Adrenal gland (tissue), 12 donors: Measurements from ENCODE around the gene TNS3. TPM values are rescaled to one million over a fixed set of nuclear protein-coding genes. Genes with fewer than 3 reads are reported as not detected.
"Not testable (repeated sequence)": the region's sequence is repeated elsewhere in the genome, so short reads cannot be mapped to it uniquely, and the experiment has no call there.

Source experiments
- DNase-seq, 7 donors: peaks; one replicate each; pipeline ENCODE4 v3.0.0-alpha.2; 2019 to 2020
- H3K27ac ChIP-seq, 5 donors: fragments of 200-600 bp; sonication (generic) in 4 of 5; 1 replicate in 3 of 5; 2 replicates in 2 of 5; pipeline versions ENCODE4 v1.5.1 to v1.8.0; 2016 to 2020; ENCODE audit warnings: mild to moderate bottlenecking in 1 of 5
- H3K27me3 ChIP-seq: fragments of 200-600 bp; 2 replicates; pipeline ENCODE4 v1.8.0; 2021
- H3K36me3 ChIP-seq, 2 donors: fragments of 200-600 bp; replicated peaks in 1 of 2; 1 replicate in 1 of 2; 2 replicates in 1 of 2; pipeline versions ENCODE4 v1.5.1 to v1.8.0; 2018 to 2022
- H3K4me1 ChIP-seq, 2 donors: fragments of 200-600 bp; replicated peaks in 1 of 2; 1 replicate in 1 of 2; 2 replicates in 1 of 2; pipeline versions ENCODE4 v1.5.1 to v1.8.0; 2018 to 2021
- H3K4me3 ChIP-seq, 4 donors: fragments of 200-600 bp; sonication (generic) in 3 of 4; one replicate each; pipeline ENCODE4 v1.5.1; 2016 to 2018
- H3K9me3 ChIP-seq, 3 donors: fragments of 200-600 bp; sonication (generic) in 1 of 3; replicated peaks in 1 of 3; 1 replicate in 2 of 3; 2 replicates in 1 of 3; pipeline versions ENCODE4 v1.5.1 to v1.8.0; 2016 to 2021
- POLR2A ChIP-seq, 2 donors: fragments of 450-650 bp; IDR thresholded peaks; one replicate each; pipeline ENCODE4 v1.6.1; 2017; ENCODE audit warnings: antibody characterized with exemption in 2 of 2, mild to moderate bottlenecking in 2 of 2, moderate library complexity in 1 of 2
- WGBS, 4 donors: extraction: QIAGEN DNeasy Blood & Tissue Kit in 2 of 4; methylation state at CpG; one replicate each; pipeline versions ENCODE4 v1.1.5 to v1.1.7; 2013 to 2017; 5-methylcytosine and 5-hydroxymethylcytosine counted together
- intact Hi-C, 2 donors: fragments of 100-400 bp; cut with DNase I; formaldehyde crosslinking; loops; one replicate each; pipeline versions ENCODE4 v1.14.1 to v1.15.0; 2022 to 2023
- polyA plus RNA-seq, 3 donors: library from polyadenylated mRNA; stranded (reverse); fragments of 200-250 nt in 2 of 3; fragments of 350-450 nt in 1 of 3; fragmentation: Illumina TruSeq in 1 of 3; extraction: RNeasy Lipid Tissue Mini Kit (QIAGEN cat#74804) in 1 of 3; gene quantifications; one replicate each; pipeline ENCODE4 v1.2.3, GENCODE V29; 2013 to 2014
- total RNA-seq, 9 donors: library from RNA; depleted of rRNA in 4 of 9; stranded (reverse); fragments of >200 nt in 4 of 9; fragments of 120-200 nt in 1 of 9; fragmentation: NEBNext Ultra II Directional in 1 of 9; extraction: Animal tissue kit (Norgen Biotek cat#: 25700) in 1 of 9; gene quantifications; one replicate each; pipeline versions ENCODE4 v1.1.0 to v1.2.4, GENCODE V29; 2013 to 2023
- TF ChIP-seq, protein P1 (sequence below), 6 experiments: fragments of 450-650 bp in 4 of 6; fragments of 200-600 bp in 2 of 6; sonication (generic) in 1 of 6; IDR thresholded peaks; 1 replicate in 5 of 6; 2 replicates in 1 of 6; pipeline versions ENCODE4 v1.5.1 to v1.8.0; 2016 to 2021; ENCODE audit warnings: antibody characterized with exemption in 6 of 6, mild to moderate bottlenecking in 2 of 6, moderate library complexity in 1 of 6
- donor health status: healthy with polysubstance abuse.
- donor health status: Bipolar disorder and iron deficiency.
- donor health status: DM: yes; HTN: yes; CAD: no.
- donor health status: DM: no; HTN: no; CAD: no.
- donor health status: DM: no; HTN: no; CAD: no.
- donor health status: DM: yes; HTN: yes; CAD: no.

TNS3 gene
- total and polyA plus RNA-seq, 12 donors, result 21.0 to 188 (median 99.8) TPM

DNA sequence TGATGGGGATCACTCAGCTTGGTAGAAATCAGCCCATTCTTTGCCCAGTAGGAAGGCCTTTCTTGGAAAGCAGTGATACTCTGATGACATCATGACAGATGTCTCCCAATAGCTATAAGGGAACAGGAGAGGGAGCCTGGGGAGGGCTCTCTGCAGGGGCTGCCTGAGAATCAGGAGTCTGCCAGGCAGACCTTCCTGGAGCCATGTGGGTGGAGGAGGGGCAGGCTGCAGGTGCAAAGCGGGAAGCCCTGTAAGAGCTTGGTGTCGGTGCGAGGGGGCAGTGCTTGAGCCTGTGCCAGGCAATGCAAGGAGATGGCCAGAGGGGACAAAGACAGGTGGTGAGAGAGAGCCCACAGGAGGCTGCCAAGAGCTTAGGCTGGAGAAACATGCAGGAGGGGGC lies 5.0 kb upstream of the TNS3 start:
- intact Hi-C loops, result loop anchor here (5.0 to 10.0 kb wide), 3 partner anchors 225 to 322 kb away; no protein-coding TSS in a partner anchor
- no peak overlapping the region for H3K27ac ChIP-seq
- H3K4me1 ChIP-seq, result peaks cover 0 to 20% of the 10 kb centered on the region in 2 donors
- no peaks in the 10 kb centered on the region for H3K9me3 ChIP-seq
- TF ChIP-seq, protein P1, sequence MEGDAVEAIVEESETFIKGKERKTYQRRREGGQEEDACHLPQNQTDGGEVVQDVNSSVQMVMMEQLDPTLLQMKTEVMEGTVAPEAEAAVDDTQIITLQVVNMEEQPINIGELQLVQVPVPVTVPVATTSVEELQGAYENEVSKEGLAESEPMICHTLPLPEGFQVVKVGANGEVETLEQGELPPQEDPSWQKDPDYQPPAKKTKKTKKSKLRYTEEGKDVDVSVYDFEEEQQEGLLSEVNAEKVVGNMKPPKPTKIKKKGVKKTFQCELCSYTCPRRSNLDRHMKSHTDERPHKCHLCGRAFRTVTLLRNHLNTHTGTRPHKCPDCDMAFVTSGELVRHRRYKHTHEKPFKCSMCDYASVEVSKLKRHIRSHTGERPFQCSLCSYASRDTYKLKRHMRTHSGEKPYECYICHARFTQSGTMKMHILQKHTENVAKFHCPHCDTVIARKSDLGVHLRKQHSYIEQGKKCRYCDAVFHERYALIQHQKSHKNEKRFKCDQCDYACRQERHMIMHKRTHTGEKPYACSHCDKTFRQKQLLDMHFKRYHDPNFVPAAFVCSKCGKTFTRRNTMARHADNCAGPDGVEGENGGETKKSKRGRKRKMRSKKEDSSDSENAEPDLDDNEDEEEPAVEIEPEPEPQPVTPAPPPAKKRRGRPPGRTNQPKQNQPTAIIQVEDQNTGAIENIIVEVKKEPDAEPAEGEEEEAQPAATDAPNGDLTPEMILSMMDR (IDR thresholded peaks at IDR 0.05), result no peak
- TF ChIP-seq POLR2A (IDR thresholded peaks at IDR 0.05), result no peak
- H3K4me3 ChIP-seq, result no peak overlapping the region
- WGBS, 4 donors, result 83 to 92% (median 87%) methylated on average over 3 of the region's 3 CpGs
- H3K27me3 ChIP-seq, result no peaks in the 10 kb centered on the region
- H3K36me3 ChIP-seq, result no peaks in the 10 kb centered on the region
- DNase-seq, result no peak

DNA sequence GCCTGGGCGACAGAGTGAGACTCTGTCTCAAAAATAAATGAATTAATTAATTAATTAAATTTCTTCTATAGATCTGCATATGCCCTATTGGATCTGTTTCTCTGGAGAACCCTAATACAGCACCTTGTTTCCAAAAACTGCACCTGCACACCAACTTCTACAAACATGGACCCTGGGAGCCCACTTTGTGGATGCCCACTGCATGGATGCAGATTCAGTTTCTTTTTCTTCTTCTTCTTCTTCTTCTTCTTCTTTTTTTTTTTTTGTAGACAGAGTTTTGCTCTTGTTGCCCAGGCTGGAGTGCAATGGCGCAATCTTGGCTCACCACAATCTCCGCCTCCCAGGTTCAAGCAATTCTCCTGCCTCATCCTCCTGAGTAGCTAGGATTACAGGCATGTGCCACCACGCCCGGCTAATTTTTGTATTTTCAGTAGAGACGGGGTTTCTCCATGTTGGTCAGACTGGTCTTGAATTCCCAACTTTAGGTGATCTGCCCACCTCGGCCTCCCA lies 4.3 kb upstream of the TNS3 start:
- WGBS, 4 donors, result 80 to 89% (median 85%) methylated on average over 7 of the region's 7 CpGs
- not testable (repeated sequence) for H3K4me3 ChIP-seq, H3K27ac ChIP-seq, DNase-seq, H3K9me3 ChIP-seq, H3K27me3 ChIP-seq, H3K36me3 ChIP-seq
- peaks cover 0 to 20% of the 10 kb centered on the region in 2 donors for H3K4me1 ChIP-seq
- intact Hi-C loops, result loop anchor here (5.0 to 10.0 kb wide), 3 partner anchors 226 to 321 kb away; no protein-coding TSS in a partner anchor

DNA sequence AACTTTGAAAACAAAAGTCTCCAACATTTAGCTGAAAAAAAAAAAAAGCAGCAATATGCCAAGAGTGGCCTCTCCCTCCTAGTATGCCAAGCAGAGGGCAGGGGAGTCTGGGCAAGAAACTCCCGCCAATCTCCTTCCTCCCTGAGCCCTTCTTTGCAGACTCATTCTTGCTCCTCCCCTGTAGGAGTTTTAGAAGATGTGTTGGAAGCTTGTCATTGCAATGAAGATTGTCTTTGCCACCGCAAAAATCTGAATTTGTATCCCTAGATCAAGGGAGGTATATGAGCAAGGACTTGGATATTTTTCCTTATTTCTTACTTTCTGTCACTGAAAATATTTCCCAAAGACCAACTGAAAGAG lies 2.6 kb upstream of the TNS3 start:
- peaks cover 15 to 29% of the 10 kb centered on the region in 2 donors for H3K4me1 ChIP-seq
- intact Hi-C loops, result loop anchor here in 1 of 2 donors (10.0 kb wide), 2 partner anchors 230 to 320 kb away; no protein-coding TSS in a partner anchor
- no peak for DNase-seq
- no peaks in the 10 kb centered on the region for H3K27me3 ChIP-seq
- TF ChIP-seq, protein P1 (IDR thresholded peaks at IDR 0.05), result no peak
- WGBS, 4 donors, result 82 to 93% (median 90%) methylated on average over 2 of the region's 2 CpGs
- H3K4me3 ChIP-seq, result no peak overlapping the region
- no peaks in the 10 kb centered on the region for H3K36me3 ChIP-seq
- H3K9me3 ChIP-seq, result no peaks in the 10 kb centered on the region
- no peak overlapping the region for H3K27ac ChIP-seq

DNA sequence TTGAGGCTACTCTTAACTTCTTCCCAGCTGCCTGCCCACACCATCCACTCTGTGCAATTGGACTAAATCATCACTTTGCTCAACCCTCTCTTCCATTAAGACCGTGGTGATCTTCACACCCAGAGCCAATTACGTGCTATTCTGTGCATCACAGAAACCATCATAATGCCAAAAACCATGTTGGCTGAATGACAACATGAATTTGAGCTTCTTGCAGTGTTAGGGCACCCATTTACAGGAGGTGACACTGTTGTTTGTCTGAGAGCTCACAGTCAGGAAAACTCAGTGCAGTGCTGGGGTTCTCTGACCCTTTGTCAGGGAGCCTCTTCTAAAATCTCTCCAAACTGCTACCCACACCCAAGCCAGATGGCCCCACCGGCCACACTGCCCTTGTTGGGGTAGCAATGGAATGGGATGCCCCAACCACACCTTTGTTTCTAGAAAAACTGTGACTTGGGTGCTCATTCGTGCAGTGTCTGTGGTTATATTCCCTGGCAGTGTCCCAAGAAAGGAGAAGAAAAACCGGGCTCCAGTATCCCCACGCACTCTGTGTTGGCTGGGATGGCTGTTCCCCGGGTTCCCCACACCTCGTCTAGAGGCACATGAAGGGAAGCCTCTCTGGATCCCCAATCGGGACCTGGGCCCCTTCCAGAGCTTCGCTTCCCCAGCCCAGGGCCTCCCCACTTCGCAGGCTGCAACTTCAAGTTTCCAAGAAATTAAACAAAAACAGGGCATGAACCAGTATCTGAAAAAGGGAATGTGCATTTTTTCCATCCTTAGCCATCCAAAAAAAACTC lies 2.0 kb upstream of the TNS3 start:
- Histone ChIP-seq H3K4me1 (peaks cover 19 to 35% of the 10 kb centered on the region in 2 donors), H3K36me3 (no peaks in the 10 kb centered on the region), H3K4me3 (no peak overlapping the region), H3K27ac (peak overlapping the region in 2 of 5 donors; percentile 8 to 91), H3K9me3 (no peaks in the 10 kb centered on the region), H3K27me3 (no peaks in the 10 kb centered on the region)
- TF ChIP-seq, protein P1 (IDR thresholded peaks at IDR 0.05), result no peak
- TF ChIP-seq POLR2A (IDR thresholded peaks at IDR 0.05), result no peak
- DNase-seq, result no peak
- intact Hi-C loops, result loop anchor here in 1 of 2 donors (10.0 kb wide), 2 partner anchors 231 to 319 kb away; no protein-coding TSS in a partner anchor
- 73 to 87% (median 78%) methylated on average over 11 of the region's 11 CpGs for WGBS, 4 donors
